Inflammatory macrophage (primary cell): ENCODE data around the gene COL9A3.
A peak's percentile ranks its signal among the peaks of the same experiment; 100 is the strongest.

Experiments
- DNase-seq, 2 donors: peaks; one replicate each; pipeline ENCODE4 v3.0.0-alpha.2; 2020 to 2022
- total RNA-seq, 18 experiments: gene quantifications; one replicate each; lab custom pipeline; 2026; ENCODE audit warnings: mixed read lengths in 6 of 18, inconsistent platforms in 2 of 18; lab: John Stamatoyannopoulos, UW

Gene COL9A3
- total RNA-seq, result 0 to 1.7 (median 0.50) reads per million in 18 experiments

GRCh38 chr20:62816884-62817873 lies at the start of gene COL9A3:
TSS of gene COL9A3 (plus strand) at chr20:62817050. CDS start at chr20:62817065, 15 bp downstream.
- DNase-seq, result no peak

DNA sequence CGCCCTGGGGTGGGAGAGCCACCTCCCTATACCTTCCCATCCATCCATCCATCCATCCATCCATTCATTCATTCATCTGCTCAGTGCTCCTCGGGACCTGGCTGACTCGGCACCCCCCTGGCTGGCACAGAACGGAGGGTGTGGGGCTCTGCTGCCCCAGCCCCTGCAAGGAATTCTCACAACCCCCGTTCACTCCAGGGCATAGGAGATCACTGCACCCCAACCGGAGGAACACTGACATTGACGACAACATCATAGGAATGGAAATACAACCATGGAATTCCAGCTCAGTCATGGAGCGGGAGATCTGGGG lies 48.7 kb upstream of the COL9A3 start:
- no peak for DNase-seq

DNA sequence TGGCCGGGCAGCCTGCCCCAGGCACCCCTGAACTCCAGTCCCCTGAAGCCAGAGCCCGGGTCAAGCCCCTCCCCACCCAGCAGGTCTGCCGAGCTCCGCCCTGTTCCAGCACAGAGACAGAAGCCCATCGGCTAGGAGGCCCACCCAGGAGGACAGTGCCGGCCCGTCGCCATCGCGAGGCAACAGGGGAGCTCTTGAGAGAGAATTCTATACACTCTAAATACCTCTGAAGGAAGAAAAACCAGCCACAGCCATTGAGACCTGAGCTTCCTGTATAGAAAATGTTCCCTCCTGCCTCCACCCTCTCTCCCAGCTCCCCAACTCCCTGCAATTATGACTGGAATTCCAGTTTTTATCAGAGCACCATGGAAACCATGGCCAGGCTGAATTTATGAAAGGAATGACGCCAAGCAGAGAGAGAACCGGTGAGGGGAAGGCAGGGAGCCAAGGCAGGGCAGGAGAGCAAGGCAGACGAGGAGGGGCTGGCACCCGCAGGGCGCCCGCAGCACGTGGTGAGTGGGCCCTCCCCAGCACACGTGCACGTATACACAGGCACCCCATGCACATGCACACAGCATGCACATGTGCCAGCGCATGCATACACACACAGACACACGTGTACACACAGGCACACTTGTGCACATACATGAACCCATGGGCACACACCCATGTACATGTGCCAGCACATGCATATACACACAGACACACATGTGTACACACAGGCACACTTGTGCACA lies 48.1 kb upstream of the COL9A3 start:
- DNase-seq, result no peak

DNA sequence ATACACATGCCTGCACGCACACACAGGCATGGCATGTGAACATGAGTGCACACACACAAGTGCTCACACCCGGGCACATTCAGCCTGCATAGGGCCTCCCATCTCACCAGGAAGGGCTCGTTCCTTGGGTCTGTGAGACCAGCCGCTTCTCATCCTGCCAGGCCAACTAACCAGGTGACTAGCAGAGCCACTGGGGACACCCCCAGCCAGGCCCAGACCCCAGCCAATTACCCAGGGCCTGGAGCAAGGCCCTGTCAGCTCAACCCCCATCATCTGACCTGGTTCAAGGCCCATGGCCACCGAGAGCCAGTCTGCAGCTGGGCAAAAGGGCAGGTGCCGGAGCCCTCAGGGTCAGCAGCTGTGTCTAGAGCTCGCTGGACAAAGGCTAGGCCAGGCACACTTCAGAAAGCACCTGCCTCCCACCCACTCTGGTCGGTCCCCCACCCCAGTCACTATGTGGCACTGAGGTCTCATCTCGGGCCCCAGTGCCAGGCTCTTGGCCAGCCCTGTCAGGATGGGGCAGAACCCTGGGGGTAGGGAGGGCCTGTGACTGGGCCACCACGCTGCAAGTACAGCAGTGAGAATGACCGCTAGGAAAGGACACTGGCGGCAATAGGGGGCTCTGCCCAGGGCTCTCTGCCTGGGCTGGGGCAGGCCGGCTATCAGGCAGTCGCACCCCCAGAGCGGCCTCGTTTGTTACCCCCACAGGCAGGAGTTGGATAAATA lies 47.3 kb upstream of the COL9A3 start:
- no peak for DNase-seq

- DNase-seq, result no peak
Observed at GRCh38 chr20:62770111-62770910, 46.5 kb upstream of the COL9A3 start.

- no peak for DNase-seq
Observed at GRCh38 chr20:62770916-62771315, 45.9 kb upstream of the COL9A3 start.

DNA sequence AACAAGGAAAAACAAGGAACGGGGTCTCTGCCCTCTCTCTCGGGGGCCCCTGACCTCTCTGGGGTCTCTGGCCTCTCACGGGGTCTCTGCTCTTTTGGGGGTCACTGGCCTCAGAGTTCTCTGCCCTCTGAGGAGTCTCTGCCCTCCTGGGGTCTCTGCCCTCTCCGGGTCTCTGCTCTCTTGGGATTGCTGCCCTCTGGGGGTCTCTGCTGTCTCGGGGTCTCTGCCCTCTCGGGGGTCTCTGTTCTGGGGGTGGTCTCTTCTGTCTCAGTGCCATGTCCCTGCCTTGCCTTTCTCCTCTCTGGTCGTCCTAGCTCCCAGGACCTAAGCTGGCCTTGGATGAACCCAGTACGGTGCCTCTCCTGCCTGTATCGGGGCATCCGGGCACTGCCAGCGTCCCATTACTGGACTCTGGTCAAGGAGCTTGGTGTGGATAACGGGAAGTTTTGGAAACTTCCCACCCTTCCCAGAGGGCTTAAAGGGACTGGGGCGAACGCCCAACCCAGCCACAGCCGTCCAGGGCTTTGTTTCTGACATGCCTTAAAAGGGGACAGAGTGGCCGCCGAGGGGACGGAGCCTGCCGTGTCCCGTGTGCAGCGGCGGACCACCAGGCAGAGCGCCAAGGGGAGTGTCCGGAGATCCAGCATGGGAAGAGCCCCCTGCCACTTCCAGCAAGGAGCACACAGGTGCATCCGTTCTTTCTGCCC lies 45.3 kb upstream of the COL9A3 start:
- DNase-seq, result no peak

DNA sequence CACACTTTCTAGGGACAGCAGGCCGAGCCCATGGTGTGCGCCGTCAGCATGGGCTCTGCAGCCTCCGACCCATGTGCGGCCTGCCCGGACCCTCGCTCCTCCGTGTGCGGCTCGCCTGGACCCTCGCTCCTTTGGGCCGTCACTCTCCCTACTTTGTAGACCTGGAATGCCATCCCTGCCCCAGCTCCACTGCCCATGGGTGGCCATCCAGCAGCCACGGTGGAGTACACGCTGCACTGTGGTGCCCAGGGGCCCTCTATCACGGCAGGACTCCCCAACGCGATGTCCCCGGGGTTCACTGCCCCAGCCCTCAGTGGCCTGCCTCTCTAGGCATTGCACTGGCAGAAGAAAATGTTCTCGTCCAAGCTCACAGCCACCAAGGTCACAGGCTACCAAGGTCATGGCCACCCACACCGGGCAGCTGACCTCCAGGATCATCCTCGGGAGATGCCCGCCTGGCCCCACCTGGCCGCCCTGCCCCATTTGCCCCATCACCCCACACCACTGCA lies 44.7 kb upstream of the COL9A3 start:
- no peak for DNase-seq

- DNase-seq, result no peak
Observed at GRCh38 chr20:62772619-62772989, 44.2 kb upstream of the COL9A3 start.

DNA sequence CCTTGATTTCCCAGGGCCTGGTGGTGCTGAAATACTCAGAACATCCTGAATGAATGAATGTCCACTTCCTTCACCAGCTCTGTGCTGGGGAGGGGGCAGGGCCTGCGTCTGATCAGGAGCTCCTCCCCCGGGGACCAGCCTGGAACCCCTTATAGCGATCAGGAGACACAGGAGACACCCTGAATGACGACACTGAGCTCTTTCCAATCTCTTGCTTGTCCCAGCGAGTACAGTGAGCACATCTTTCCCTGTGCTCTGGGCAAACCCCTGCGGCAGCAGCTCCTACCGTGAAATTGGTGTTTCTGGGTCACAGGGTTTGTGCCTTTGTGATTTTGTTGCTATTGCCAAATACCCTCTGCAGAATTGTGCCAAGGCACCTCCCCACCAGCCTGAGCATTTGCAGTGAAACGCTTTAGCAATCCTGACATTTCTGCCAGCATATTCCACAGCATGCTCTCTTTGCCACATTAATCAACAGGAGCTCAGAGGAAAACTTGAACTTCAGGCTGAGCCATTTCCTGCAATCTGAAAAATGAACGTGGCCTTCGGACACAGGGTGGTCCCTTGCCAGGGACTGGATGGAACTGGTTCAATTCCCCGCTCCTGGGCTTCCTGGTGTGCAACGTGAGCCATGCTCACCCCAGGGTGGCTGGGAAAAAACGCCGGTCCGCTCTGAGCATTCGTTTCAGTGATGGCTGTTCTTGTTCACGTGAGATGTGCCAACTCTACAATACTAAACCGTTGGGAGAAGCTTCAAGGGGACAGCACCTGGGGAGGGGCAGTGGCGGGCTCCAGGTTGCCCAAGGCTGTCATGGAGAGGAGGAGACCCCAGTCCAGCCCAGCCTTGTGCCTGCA lies 43.6 kb upstream of the COL9A3 start:
- no peak for DNase-seq

GRCh38 chr20:62773845-62774714 lies 42.8 kb upstream of the COL9A3 start:
- DNase-seq, result no peak

DNA sequence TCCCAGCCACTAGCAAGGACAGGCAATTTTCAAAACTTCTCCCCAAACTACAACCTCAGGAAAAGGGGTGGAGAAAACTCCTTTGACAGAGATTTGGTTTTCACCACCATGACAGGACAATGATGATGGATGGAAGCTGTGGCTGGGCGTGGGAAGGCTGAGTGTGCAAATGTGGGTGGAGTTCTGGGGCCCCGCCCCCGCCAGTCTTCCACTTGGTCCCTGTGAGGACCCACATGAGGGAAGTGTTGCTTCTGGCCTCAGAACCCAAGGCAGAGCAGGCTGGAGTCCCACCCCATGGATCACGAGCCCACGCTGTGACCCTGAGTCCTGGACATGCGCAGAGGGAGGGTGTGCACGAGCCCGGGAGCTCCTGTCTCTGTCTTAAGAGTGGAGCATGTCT lies 42.1 kb upstream of the COL9A3 start:
- peak; percentile 59 to 71 for DNase-seq

DNA sequence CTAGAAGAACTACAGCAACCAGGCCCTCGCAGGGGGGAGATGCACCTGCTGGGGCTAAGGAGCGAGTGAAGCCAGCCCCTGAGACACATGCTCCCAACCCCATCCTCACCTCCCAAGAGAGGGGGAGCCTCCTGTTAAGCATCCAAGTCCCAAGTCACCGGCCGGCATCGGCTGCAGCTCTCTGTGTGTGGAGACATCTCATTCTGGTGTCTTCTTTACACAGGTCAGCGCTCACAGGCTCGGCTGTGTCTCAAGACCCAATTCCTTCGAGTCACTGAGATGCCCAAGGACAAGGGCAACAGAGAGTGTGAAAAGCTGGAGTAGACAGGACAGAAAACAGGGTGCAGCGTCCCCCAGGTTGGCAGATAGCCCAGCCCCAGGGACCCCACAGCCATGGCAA lies 41.6 kb upstream of the COL9A3 start:
- no peak for DNase-seq

- no peak for DNase-seq
Observed at GRCh38 chr20:62776035-62776691, 40.7 kb upstream of the COL9A3 start.

- DNase-seq, result no peak
Observed at GRCh38 chr20:62776692-62777527, 39.9 kb upstream of the COL9A3 start.

DNA sequence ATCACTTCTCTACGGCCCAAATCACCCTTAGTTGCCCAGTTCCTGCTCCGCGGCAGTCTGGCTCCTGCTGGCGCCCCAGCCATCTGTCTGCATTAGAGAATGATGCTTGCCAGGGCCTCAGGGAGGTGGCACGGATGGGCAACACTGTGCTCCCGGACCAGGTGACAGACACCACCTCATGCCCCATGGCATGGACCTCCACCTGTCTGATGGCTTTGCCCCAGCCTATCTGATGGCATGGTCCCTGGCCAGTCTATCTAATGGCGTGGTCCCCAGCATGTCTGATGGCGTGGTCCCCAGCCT lies 39.4 kb upstream of the COL9A3 start:
- no peak for DNase-seq

DNA sequence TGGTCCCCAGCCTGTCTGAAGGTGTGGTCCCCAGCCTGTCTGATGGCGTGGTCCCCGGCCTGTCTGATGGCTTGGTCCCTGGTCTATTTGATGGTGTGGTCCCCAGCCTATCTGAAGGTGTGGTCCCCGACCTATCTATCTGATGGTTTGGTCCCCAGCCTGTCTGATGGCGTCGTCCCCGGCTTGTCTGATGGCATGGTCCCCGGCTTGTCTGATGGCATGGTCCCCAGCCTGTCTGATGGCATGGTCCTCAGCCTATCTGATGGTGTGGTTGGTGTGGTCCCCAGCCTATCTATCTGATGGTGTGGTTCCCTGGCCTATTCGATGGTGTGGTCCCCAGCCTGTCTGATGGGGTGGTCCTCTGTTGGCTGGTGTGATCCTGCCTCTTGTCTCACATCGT lies 38.8 kb upstream of the COL9A3 start:
- no peak for DNase-seq
